ENCODE measurements around the gene RNF123.

GRCh38 chr3:49751501-49751900 is 62.1 kb downstream of the RNF123 start:
- TF ChIP-seq CTCF (IDR thresholded peaks at IDR 0.05): no peak
- TF ChIP-seq USF1 (CRISPR knock-in tag; IDR thresholded peaks at IDR 0.05): no peak
- no peak for TF ChIP-seq ATF1 (CRISPR knock-in tag; IDR thresholded peaks at IDR 0.05)
- TF ChIP-seq MAX (CRISPR knock-in tag; IDR thresholded peaks at IDR 0.05): no peak
- no peak for TF ChIP-seq SP1 (CRISPR knock-in tag; conservative IDR thresholded peaks at IDR 0.05)
- TF ChIP-seq ESRRA (CRISPR knock-in tag; IDR thresholded peaks at IDR 0.05; ENCODE audit: borderline replicate concordance): no peak
- TF ChIP-seq JUN (CRISPR knock-in tag; IDR thresholded peaks at IDR 0.05): no peak
- TF ChIP-seq FOXJ3 (CRISPR knock-in tag; IDR thresholded peaks at IDR 0.05; ENCODE audit: borderline replicate concordance): no peak
